ENCODE data around the gene TLN1.

DNA sequence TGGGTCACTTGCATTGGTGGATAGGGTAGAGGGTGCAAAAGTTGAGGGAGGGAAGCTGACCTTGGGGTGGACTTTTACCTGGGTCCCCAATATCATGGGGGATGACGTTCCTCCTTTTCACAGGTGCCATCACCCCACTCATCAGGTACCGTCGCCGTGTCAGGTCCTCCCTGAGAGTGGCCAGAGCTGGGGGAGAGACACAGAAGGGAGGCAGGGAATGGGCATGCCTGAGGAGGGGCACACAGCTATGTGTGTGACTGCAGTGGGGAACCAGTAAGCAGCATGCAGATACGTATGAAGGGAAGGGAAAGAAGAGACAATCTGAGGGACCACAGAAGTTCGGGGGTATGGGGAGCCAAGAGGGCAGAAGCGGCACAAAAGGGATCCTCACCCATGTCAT, 6.9 kb upstream of the TLN1 start:
- TF ChIP-seq CTCF (IDR thresholded peaks at IDR 0.05), result no peak
- TF ChIP-seq POLR2A (IDR thresholded peaks at IDR 0.05), result no peak
- TF ChIP-seq POLR2AphosphoS5 (IDR thresholded peaks at IDR 0.05), result no peak

Measured in gastroesophageal sphincter (tissue), 3 donors.